Measurements from ENCODE around the gene VWA2.

The VWA2 gene

DNA sequence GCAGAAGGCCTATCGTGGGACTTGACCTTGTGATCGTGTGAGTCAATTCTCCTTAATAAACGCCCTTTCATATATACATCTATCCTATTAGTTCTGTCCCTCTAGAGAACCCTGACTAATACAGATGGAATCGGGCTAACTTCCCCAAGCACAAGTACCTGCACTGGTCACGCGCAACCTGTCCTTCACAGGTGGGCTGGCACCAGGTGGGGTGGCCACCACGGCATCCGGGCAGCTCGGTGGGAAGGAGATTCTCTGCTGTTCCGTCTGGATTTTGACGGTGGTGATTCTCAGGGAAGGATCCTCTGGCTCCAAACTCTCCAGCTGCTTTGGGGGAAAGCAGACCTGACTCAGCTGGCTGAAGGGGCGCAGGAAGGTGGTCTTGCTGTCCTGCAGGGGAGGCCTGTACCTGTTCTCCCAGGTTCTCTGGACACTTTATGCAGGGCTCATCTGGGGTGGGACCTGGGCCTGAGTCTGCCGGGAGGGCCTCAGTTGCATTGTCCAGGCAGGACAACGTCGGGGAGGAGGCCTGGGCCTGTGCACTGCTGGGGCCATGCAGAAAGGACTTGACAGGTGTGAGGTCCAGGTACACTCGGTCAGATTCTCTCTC, 61.1 kb downstream of the VWA2 start:
- no peak for DNase-seq (ENCODE audit: low spot score)

DNA sequence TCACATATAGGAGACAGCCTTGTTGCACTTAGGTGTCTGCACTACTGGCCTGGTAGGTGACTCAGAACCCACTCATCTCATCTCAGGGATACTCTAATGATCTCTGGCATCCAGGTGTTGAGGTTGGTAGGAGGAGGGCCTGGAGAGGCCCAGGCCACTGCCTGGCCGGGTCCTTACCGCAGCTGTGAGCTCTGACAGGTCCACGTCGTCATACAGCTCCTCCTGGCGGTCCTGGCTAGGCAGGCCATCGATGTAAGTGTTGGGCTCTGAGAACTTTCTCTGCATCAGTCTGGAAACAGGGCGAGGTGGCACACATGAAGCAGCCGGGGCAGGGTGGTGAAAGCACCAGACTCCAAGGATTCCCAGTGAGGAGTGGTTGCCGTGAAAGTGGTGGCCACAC, 62.1 kb downstream of the VWA2 start:
- no peak for DNase-seq (ENCODE audit: low spot score)

DNA sequence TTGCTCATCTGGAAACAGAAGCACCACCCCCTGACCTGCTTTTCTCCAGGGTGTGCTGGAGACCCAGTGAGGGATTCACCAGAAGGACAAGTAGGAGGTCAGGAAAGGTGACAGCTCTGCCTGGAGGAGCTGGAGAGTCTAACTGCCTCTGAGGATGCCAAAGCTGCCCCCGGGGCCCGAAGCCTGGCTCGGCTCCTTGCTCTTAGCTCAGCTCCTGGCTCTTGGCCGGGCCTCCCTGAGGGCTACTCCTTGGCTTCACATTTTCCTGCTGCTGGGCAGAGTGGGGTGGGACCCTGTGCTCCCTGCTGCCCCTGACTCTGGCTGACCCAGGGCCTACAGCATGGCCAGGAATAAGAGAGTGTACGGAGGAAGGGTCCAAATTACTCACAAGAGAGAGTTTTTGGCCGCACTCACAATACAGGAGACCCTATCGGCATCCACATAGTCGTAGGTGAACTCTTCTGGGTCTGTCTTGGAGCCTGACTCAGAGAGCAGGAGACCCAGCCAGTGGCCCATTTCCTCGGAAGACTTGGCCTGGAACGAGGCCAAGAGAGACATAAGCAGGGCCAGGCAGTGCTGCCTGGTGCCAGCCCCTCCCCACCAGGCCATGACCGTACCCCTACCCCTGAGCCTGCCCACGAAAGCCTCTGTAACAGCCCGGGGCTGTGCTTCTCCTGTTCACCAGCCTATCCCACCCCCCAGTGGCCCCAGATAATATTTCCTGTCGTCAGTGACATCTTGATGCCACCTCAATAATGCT, 63.1 kb downstream of the VWA2 start:
- no peak for DNase-seq (ENCODE audit: low spot score)

DNA sequence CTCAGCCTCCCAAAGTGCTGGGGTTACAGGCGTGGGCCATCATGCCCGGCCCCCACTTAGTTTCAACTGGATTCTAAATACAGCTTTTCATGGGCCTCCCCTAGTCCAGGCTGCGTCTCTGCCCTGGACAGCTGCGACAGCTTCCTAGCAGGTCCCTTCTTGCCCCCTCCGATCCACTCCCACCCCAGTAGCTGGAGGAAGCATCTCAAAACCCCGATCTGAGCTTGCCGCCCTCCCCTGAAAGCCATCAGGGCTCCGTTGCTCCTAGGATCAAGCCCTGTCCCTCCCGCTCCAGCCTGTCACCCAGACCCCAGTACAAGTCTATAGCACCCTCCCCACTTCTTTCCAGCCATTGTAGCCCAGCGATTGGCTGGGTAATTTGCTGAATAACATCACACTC, 64.5 kb downstream of the VWA2 start:
- no peak for DNase-seq (ENCODE audit: low spot score)

DNA sequence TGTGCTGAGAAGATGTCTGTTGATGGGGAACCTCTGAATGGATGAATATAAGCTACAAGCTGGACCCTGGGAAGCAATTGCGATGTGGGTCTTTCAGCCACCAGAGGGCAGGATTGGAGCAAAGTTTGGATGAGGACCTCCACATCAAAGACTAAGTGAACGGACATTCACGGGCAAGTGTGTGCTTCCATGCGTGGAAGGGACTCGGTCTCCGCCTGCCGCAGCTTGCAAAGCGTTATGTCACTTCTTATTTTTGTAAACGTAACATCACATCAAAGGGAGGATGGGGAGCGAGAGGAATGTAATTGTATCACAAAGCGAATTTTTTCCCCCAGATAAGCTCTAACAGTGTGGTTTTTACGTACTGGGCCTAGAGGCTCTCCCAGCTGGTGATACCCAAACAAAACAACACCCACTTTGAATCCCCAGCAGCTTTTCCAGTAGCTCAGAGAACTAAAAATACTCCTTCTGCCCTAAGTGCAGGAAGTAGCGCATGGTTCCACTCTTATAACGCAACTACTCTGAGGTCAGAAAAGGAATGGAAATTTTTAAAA, 65.0 kb downstream of the VWA2 start:
- peak; percentile 65 for DNase-seq (ENCODE audit: low spot score)

DNA sequence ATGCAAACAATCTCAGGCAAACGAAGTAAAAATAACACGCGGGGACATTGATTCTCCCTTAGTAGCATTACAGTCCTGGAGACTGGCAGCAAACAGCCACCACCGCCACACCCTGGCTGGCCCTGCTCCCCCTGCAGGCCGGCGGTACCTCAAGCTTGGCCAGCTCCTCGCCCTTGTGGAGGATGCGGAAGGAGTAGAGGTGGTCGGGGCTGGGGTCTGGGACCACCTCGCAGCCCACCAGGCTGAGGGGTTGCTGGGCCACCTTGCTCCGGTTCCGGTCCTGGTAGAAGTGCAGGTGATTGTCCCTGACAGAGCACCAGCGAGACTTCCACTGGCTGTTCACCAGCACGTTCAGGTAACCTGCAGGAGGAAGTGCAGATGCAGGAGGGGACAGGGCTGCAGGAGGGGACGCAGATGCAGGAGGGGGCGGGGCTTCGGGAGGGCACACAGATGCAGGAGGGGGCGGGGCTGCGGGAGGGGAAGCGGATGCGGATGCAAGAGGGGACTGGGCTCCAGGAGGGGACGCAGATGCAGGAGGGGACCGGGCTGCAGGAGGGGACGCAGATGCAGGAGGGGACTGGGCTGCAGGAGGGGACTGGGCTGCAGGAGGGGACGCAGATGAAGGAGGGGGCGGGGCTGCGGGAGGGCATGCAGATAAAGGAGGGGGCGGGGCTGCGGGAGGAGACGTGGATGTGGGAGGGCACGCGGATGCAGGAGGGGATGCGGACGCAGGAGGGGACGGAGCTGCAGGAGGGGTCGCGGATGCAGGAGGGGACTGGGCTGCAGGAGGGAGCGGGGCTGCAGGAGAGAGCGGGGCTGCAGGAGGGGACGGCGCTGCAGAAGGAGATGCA, 65.7 kb downstream of the VWA2 start:
- DNase-seq (ENCODE audit: low spot score) = peak; percentile 64

DNA sequence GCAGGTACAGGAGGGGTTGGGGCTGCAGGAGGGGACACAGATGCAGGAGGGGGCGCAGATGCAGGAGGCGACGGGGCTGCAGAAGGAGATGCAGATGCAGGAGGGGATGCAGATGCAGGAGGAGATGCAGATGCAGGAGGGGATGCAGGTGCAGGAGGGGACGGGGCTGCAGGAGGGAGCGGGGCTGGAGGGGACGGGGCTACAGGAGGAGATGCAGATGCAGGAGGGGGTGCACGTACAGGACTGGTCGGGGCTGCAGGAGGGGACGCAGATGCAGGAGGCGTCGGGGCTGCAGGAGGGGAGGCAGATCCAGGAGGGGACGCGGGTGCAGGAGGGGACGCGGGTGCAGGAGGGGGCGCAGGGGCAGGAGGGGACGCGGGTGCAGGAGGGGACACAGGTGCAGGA, 66.5 kb downstream of the VWA2 start:
- DNase-seq (ENCODE audit: low spot score) = no peak

DNA sequence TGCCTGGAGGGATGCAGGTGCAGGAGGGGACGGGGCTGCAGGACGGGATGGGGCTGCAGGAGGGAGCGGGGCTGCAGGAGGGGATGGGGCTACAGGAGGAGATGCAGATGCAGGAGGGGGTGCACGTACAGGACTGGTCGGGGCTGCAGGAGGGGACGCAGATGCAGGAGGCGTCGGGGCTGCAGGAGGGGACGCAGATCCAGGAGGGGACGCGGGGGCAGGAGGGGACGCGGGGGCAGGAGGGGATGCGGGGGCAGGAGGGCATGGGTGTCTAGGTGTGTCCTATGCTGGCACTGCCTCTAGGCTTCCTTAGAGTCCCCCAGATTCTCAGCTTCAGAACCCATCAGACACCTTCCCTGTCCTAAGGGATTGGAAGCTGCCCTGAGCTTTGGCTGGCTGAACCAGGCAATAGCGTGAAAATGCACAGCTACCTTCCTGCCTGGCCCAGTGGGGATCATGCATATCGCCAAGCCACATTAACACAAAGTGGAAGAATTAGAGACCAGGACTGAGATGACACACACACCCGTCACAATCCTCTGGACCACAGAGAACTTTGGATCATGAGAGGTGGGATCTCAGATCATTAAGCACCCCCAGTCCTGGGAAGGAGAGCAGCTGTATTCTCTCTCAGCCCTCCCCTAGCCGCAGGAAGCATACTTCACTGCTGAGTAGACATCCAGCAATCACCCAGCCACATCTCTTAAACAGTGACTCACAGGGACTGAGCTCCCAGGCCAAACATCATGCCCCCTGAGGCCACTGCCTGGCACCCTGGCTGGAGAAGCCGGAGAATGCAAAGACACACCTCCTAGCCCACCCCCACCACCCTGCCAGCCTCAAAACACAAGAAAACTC, 67.3 kb downstream of the VWA2 start:
- no peak for DNase-seq (ENCODE audit: low spot score)

DNA sequence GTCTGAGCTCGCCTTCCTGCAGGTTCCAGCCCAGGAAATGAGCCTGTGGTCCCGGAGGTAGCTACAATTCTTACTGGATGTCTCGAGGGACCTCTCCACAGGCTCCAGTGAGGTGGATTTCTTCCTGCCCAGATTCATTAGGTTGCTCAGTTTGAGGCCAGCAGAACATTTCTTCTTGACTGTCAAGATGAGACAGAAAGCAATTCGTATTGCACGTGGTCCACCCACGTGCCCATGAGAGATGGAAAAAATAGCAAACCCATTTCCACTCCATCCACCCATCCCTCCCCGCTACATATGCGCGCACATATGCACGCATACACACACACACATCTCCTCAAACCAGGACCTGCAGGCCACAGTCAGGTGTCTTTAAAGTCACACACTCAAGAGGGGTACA, 68.7 kb downstream of the VWA2 start:
- DNase-seq (ENCODE audit: low spot score) = no peak

DNA sequence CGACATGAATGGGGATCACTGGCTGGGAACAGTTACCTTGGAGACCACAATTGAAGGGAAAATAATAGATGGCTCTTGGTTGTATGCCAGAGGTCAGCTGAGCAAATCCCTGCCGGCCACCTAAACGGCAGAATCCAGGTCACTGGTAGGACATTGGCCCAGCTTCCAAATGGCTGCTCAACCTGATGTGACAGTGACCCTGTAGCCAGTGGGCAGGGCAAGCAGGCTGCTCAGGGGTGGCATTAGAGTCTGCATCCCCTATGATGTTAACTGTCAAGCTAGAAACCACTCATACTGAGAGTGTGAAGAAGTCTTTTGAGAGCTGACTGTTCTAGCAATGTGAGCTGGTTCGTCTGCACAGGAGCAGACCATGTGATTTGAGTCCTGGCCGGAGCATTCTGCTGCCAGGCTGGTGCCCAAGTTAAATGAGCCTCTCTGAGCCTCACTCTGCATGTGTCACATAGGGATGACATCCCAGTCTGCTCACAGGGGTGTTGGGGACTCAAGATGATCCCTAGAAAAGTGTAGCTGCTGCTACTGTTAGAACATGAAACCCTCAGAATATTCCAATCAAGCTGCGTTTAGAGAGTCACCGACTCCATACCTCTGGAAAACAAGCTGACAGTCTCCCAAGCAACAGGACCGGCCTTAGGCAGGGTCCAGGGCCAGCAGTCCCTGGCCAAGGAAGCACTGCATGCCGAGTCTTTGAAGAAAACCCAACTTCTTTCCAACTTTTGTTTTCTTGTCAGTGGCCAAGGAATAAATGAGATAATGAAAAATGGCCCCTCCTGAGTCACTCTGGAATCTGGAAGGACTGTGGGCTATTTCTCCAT, 69.7 kb downstream of the VWA2 start:
- no peak for DNase-seq (ENCODE audit: low spot score)

DNA sequence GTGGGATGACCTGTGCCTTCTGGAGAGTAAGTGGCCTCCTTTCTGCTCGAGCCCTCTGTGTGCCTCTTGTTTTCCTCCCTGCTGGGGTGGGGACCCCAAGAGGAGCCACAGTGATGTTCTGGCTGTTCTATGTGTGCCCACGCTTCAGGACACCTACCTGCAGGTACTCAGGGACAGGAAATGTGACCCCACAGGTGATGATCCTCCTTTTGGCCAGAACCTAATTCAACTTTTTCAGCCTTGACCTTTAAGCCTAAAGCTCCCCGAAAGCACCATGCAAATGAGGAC, 70.3 kb downstream of the VWA2 start:
- DNase-seq (ENCODE audit: low spot score) = no peak

DNA sequence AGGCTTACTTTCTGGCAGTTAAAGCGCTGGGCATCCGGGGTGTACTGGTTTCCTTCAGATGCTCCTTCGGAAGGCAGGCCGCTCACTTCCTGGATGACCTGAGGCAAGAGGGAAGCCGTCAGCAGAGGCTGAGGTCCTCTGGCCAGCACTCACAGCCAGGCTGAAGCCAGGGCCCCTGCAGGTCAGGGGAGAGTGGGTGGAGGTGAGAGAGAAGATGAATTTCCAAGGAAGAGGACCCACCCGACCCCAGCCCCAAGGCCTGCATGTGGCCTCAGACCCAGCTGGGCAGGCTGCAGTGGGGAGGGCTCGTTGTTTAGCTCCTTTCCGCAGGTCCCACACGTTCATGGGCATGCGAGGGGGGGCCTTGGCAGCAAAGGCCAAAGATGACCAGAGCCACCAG, 71.3 kb downstream of the VWA2 start:
- no peak for DNase-seq (ENCODE audit: low spot score)

DNA sequence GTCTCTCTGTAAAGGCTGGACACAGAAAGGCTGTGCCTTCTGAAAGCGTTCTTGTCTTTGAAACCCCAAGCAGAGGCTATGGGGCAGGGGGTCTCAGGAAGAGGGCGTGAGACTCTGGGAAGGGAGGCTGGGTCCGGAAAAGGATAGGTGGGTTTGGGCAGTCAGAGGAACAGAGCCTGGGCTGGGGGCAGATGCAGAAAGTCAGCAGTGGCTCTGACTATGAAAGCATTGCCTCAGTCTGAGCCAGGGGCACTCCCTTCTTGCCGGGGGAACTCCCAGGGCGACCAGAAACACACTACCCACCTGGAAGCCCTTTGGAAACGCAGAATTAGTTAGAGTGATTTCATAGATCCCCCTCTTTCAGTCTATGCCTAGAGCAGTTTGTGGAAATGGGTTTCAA, 72.0 kb downstream of the VWA2 start:
- DNase-seq (ENCODE audit: low spot score) = no peak

DNA sequence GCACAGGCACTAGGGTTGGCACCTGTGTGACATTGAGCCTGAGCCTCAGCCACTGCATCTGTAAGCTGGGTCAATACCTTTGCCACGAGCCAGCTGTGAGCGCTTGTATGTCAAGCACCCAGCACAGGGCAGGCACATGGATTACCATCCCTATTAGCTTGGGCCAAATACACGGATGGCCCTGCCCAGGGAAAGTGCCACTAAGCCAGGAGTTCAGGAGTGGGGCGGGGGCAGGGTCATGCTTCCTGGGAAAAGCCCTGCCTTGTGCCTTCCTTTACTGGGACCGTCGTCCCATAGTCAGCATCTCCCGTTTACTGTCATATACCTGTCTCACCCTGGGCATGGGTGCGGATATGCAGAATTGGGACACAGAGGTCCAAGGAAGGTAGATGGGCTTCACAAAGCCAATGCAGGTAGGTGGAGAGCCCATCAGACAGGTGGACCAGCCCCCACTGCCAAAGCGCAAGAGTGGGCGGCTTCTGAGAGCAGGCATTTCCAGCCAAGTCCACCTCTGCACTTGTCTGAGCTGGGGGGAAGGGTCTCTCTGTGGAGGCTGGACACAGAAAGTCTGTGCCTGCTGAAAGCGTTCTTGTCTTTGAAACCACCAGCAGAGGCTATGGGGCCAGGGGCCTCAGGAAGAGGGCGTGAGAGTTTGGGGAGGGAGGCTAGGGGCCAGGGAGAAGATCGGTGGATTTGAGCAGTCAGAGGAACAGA, 72.6 kb downstream of the VWA2 start:
- DNase-seq (ENCODE audit: low spot score) = no peak

DNA sequence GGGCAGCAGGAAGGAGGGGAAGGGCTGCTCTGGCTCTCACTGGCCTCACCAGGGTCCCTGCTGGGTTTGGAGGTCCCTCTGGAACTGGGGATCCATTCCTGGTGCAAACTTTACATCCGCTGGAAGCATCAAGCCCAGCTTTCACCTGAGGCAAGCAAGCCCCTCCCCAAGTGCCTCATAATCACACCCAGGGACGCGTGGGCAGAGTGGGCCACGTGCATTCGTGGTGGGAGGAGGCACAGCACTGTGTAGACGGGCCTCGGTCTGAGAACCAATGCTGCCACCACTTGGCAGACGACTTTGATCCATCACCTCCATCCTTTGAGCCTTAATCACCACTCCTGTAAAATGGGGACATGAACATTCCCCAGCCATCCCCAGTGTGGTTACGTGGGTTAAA, 74.1 kb downstream of the VWA2 start:
- DNase-seq (ENCODE audit: low spot score) = no peak

DNA sequence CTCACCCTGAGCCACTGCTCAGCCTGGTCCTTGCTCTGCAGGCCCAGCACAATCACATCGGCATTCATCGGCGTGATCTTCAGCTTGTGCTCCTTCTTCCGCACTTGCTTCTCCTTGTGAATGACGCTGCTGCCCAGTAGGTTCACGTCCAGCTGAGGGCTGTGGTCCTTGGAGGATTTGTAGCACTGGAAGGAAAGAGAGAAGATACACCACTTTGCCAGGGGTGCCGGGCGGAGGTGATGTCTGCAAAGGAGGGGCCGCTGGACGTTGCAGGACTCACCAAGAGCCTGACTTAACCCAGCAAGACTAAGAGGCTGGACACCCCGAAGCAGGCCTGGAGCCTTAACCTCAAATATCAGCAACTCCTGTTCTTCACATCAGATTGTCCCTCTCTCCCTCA, 74.8 kb downstream of the VWA2 start:
- DNase-seq (ENCODE audit: low spot score) = no peak

DNA sequence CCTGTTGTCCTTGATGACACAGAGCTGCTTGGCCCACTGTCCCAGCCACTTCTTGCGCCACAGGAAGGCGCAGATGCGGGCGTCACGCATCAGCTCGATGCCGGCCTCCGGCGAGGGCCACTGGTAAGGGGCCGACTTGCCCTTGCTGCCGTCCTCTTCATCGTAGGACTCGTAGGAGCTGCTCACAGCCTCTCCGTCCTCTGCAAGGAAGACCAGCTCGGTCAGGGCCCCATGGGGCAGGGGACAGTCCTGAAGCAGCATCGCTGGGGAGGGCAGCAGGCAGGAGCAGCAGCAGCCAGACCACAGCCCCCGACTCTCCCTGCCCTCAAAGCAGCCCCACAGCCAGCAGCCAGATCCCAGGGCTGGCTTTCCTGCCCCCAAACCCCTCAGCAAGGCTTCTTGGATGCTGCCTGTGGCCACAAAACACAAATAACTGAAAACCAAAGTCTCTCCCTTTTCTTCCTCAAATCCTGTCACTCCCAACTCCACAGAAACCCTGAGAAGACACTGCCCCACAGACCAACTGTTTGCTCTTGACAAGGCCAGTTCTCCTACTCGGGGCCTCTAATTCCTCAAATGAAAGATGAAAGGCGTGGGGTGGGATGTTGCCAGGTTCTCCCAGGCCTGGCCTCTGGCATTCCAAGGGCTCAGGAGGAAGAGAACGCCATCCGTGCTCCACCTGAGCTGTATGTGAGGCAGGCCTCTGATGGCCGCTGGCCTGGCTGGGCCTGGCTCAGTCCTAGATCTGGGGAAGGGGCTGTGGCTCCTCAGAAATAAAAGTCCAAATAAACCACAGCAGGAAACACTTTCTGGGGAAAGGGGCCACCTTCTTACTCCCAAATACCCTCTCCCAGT, 76.7 kb downstream of the VWA2 start:
- no peak for DNase-seq (ENCODE audit: low spot score)

DNA sequence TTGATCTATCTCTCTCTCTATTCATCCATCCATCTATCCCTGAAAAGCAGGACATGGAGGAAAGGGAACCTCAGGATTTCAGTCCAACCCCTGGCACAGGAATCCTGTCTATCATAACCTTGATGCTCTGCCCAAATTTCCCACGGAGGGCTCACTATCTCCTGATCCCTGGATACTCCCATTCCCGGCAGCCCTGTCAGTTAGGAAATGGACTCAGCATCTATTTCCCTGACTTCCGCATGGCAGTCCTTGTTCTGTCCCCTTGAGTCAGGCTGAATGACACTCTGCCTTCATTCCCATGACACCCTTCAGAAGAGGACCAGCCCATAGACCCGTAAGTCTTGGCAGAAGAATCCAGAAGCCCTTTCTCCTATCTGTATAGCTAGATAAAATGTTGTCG, 77.7 kb downstream of the VWA2 start:
- DNase-seq (ENCODE audit: low spot score) = no peak

DNA sequence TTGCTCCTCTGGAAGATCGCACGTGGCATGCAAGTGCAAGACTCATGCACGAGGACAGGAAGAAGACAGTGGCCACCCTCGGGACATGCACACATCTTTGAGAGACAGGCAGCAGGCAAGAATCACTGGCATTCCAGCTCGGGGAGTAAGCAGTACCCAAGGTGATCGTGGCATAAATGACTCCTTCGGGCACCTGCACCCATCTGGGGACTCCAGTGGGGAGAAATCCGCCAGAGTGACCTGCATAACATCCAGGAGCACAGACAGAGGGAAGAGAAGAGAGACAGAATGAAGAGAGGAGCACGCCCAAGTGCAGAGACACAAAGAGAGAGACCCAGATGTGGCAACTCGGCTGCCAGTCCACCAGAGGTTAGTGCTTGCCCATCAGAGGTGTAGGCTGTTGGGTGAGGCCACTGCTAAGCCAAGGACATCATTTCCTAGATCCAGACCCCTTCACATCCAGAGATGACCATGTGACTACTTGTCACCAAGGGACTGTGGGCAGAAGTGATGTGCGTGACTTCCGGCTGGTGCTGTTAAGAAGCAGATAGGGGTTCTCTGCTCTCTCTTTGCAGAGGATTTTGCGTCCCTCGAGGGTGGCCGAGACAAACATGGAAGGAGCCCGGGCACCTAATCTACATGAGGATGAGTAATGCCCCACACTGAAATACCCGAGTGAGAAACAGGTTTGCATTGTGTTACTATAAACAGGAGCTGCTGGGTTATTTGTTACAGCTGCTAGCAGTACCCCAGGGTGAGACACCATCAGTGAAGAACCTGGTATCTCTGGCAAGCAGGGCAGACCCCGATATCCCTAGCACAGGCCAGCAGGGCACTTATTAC, 80.6 kb downstream of the VWA2 start:
- DNase-seq (ENCODE audit: low spot score) = no peak

All from germinal center (tissue), 1 donor.